A673 (cell line): Measurements from ENCODE around the gene KCNAB2.

Experiments used
- EZH2 ChIP-seq: fragments of 200-600 bp; sonication (generic); IDR thresholded peaks from 2 replicates; pipeline ENCODE4 v1.6.1; 2017; ENCODE audit warnings: borderline replicate concordance, low read depth, mild to moderate bottlenecking, mixed read lengths, antibody characterized with exemption, low read length; ENCODE audit not compliant: poor library complexity, severe bottlenecking
- TF ChIP-seq, protein P1 (sequence below): fragments of 300-800, 200-600 bp; sonication (generic); conservative IDR thresholded peaks from 2 replicates; pipeline ENCODE4 v1.5.1; 2017; ENCODE audit warnings: low read depth, mild to moderate bottlenecking, antibody characterized with exemption, low read length, moderate library complexity, mixed read lengths

DNA sequence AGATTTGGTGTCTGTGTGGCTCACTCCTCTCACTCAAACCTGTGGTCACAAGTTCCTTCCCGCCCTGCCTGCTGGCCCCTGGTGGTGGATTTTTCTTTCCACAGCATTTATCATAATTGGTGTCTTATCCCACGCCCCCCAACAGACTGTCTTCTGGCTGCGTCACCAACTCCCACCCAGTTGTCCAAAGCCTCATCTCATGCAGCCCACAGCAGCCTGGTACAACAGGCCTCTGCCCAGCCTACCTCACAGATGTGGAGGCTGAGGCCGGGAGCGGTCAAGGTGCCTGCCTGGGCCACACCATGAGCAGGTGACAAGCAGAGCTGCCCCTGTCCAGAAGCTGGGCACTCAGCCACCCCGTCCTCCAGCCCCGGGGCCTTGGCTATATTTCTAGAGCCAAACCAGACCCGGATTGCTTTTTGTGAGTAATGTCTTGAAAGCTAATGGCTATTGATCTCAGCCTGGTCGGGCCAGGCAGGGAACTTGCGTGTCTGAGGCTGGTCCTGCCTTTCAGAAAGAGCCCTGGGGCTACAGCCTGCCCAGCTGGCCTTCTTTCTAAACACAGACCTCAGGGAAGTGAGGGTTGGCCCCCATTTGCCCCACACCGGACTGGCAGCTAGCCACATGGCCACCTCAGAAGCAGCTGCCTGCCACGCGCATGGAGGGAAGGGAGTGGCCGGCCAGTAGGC lies 2.6 kb downstream of the KCNAB2 start:
- TF ChIP-seq, protein P1, sequence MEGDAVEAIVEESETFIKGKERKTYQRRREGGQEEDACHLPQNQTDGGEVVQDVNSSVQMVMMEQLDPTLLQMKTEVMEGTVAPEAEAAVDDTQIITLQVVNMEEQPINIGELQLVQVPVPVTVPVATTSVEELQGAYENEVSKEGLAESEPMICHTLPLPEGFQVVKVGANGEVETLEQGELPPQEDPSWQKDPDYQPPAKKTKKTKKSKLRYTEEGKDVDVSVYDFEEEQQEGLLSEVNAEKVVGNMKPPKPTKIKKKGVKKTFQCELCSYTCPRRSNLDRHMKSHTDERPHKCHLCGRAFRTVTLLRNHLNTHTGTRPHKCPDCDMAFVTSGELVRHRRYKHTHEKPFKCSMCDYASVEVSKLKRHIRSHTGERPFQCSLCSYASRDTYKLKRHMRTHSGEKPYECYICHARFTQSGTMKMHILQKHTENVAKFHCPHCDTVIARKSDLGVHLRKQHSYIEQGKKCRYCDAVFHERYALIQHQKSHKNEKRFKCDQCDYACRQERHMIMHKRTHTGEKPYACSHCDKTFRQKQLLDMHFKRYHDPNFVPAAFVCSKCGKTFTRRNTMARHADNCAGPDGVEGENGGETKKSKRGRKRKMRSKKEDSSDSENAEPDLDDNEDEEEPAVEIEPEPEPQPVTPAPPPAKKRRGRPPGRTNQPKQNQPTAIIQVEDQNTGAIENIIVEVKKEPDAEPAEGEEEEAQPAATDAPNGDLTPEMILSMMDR: no peak
- TF ChIP-seq EZH2: no peak
